Liver (tissue), 3 donors: ENCODE measurements around the gene EIPR1.

Source experiments
- TF ChIP-seq, protein P1 (sequence below): fragments of 150-350 bp; IDR thresholded peaks from 2 replicates; pipeline ENCODE4 v1.5.1; 2017; ENCODE audit warnings: improper control_type of control experiment, low read depth, low read length; ENCODE audit not compliant: missing input control
- TF ChIP-seq, protein P2 (sequence below): IDR thresholded peaks from 2 replicates; pipeline ENCODE4 v1.6.1; 2016; ENCODE audit warnings: antibody characterized with exemption
- donor health status: healthy.
- donor health status: healthy.

DNA sequence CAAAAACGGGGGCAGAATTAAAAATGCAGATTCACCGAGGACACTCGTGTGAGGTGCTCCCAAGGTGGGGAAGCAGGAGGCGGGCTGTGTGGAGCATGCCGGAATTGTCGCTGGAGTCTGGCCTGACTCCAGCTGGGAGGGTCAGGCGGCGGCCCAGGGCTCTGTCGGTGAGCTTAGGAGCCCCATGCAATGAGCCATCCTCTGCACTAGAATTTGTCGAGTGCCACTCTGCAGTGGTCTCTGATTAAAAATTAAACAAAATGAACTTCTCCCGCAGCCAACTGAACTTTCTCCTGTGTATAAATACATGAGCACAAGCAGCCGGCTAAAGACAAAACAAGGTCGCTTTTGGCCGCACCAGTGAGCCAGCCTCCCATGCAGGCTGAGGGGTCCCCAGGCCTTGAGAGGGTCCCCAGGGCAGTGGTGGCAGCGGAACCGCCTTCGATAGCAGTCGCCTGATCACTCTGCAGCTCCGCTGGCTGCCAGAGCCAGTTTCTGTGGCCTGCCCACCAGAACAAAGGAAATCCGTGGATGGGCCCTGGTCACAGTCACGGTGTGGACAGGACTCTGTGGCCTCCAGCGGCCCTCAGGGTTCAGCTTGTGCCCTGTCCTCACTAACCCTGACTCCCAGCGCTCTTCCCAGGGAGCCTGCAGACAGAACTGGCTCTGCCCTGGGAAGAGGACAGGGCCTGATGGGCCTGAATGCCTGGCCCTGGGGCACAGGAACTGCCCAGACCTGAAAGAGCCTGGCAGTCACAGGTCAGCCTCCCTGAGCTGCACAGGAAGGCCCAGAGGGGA is 201.3 kb downstream of the EIPR1 start:
- TF ChIP-seq, protein P1, sequence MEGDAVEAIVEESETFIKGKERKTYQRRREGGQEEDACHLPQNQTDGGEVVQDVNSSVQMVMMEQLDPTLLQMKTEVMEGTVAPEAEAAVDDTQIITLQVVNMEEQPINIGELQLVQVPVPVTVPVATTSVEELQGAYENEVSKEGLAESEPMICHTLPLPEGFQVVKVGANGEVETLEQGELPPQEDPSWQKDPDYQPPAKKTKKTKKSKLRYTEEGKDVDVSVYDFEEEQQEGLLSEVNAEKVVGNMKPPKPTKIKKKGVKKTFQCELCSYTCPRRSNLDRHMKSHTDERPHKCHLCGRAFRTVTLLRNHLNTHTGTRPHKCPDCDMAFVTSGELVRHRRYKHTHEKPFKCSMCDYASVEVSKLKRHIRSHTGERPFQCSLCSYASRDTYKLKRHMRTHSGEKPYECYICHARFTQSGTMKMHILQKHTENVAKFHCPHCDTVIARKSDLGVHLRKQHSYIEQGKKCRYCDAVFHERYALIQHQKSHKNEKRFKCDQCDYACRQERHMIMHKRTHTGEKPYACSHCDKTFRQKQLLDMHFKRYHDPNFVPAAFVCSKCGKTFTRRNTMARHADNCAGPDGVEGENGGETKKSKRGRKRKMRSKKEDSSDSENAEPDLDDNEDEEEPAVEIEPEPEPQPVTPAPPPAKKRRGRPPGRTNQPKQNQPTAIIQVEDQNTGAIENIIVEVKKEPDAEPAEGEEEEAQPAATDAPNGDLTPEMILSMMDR = no peak
- TF ChIP-seq, protein P2, sequence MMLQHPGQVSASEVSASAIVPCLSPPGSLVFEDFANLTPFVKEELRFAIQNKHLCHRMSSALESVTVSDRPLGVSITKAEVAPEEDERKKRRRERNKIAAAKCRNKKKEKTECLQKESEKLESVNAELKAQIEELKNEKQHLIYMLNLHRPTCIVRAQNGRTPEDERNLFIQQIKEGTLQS = no peak
